SK-N-DZ (cell line): ENCODE measurements around the gene SLC9B1.
"Not testable (repeated sequence)": the region's sequence is repeated elsewhere in the genome, so short reads cannot be mapped to it uniquely, and the experiment has no call there.

Experiments
- DNase-seq: peaks from one replicate; pipeline ENCODE4 v3.0.0-alpha.2; 2015; ENCODE audit warnings: low spot score

SLC9B1 gene

GRCh38 chr4:103011378-103012025 is 8.0 kb downstream of the SLC9B1 start:
- DNase-seq = no peak

- no peak for DNase-seq
Observed at GRCh38 chr4:103010804-103011203, 8.7 kb downstream of the SLC9B1 start.

GRCh38 chr4:103008875-103009729 is 10.4 kb downstream of the SLC9B1 start:
- DNase-seq = peak; percentile 51

DNA sequence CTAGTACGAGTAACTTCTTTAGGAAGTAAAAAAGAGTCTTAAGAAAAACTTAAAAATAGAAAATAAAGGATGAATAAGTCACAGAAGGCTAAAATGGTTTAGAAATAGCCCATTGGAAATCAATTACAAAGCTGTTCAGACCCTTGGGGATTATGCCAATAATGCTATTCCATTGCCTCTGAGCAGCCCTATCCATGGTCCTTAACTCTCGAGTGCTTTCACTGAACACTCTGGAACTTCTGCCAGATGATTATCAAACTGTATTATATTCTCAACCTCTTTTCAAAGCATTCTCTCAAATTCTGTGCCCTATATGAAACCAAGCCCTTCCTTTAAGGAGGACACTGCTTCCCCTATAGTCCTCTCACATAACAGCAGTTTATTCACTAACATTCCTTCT is 17.0 kb downstream of the SLC9B1 start:
- no peak for DNase-seq

DNA sequence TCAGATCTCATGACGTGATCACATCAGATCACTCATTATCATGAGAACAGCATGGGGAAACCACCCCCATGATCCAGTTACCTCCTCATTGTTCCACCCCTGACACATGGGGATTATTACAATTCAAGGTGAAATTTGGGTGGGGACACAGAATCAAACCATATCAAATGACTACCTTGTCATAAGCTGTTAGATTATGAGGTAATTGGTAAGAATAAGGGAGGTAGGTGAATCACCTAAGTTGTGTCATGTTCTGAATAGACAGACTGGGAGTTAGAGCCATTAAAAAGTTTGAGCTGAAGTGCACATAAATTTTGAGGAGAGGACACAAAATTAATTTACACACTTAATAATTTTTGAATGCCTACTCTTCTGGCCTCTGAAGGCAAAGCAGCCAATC is 24.7 kb downstream of the SLC9B1 start:
- no peak for DNase-seq

DNA sequence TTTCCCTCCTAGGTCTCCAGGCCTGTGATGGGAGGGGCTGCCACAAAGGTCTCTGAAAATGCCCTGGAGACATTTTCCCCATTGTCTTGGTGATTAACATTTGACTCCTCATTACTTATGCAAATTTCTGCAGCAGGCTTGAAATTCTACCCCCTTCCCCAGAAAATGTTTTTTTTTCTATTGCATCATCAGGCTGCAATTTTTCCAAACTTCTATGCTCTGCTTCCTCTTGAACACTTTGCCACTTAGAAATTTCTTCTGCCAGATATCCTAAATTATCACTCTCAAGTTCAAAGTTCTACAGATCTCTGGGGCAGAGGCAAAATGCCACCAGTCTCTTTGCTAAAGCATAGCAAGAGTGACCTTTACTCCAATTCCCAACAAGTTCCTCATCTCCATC is 25.5 kb downstream of the SLC9B1 start:
- not testable (repeated sequence) for DNase-seq

DNA sequence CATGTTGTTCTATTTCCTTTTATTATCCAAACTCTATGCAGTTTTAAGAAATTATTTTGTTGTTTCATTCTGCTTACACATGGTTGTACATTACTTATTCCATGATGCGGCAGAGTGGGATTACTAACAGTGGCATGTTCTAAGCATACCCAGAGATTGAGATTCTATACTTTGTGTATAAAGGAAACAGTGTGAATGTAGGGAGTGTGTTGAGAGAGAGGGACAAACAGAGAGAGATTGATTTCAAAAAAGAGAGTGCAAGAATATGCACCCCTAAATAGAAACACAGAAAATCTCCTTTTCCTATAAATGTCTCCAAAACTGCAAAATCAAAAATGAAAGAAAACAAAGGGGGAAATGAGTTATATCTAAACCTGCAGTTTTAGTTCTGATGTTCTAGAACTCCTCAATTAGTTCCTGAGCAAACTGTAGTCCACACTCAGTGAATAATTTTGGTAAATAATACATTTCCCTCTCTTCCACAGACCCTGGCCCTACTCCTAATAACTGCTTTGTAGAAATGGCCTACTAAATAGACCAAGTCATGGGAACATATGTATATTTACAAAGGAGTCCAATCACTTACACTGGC is 31.0 kb downstream of the SLC9B1 start:
- no peak for DNase-seq

- DNase-seq = no peak
Observed at GRCh38 chr4:102981005-102981404, 38.5 kb downstream of the SLC9B1 start.

DNA sequence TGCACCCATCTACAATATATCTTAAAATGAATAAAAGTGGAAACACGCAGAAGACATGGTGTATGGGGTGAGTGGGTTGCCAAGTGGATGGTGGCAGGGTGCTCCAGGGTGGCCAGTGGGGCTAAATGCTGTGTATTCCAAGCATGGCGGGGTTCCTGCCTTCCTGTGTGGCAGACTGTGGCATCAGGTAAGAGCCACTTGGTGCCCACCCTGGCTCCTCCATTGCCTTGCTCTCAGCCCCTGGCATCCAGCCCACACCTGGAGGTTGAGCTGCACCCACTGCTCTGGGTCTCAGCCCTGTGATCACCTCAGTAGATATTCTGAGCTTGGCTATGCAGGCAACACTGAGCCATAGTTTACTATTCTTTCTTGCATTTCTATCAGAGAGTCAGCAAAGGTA is 57.7 kb downstream of the SLC9B1 start:
- DNase-seq = not testable (repeated sequence)

- DNase-seq = no peak
Observed at GRCh38 chr4:102959496-102959895, 60.0 kb downstream of the SLC9B1 start.

DNA sequence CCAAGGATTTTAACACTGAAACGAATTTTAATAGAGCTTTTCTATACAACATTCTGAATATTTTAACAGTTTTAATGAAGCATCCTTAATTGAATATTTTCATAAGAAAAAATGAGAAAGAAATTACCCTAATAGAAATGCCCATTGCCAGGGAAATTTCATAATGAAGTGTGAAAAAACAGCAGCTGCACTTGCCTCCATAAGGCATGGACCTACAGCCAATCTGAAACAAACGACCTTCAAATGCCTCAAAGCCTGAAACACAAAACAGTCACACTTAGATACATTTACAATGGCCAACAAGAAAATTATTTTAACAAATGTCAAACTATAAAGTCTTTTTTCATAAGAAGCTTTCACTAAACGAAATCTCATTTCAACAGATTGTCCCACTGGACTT is 74.4 kb downstream of the SLC9B1 start:
- DNase-seq = no peak

- DNase-seq = not testable (repeated sequence)
Observed at GRCh38 chr4:102938063-102938462, 81.4 kb downstream of the SLC9B1 start.

- no peak for DNase-seq
Observed at GRCh38 chr4:102935716-102936115, 83.8 kb downstream of the SLC9B1 start.

GRCh38 chr4:102919697-102920096 is 99.8 kb downstream of the SLC9B1 start:
- DNase-seq = not testable (repeated sequence)

DNA sequence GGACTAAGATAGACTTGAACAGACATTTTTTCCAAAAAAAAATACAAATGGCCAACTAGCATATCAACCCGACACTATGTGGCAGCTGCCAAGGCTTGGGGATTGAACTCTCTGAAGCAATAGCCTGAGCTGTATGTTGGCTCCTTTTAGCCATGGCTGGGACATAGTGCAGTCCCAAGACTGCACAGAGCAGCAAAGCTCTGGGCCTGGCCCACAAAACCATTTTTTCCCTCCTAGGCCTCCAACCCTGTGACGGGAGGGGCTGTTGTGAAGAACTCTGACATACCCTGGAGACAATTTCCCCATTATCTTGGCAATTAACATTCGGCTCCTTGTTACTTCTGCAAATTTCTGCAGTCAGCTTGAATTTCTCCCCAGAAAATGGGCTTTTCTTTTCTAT is 100.6 kb downstream of the SLC9B1 start:
- DNase-seq = no peak

DNA sequence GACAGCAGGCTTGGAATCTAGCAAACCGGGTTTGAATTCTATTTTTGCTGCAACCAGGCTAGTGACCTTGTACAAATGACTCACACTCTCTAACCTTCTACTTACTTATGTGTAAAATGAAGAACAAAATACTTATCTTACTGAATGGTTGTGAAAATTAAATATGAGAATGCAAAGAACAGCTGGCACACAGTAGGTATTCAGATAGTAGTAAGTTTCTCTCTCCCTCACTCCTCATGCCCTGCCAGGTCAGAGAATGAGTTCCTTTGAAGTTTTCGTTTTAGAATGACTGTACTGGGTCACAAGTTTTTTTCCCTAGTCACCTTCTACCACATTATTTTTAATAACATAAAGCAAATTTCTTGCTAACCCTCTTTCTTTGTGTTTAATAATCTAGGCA is 117.7 kb downstream of the SLC9B1 start:
- no peak for DNase-seq

- not testable (repeated sequence) for DNase-seq
Observed at GRCh38 chr4:102897610-102898009, 121.9 kb downstream of the SLC9B1 start.

DNA sequence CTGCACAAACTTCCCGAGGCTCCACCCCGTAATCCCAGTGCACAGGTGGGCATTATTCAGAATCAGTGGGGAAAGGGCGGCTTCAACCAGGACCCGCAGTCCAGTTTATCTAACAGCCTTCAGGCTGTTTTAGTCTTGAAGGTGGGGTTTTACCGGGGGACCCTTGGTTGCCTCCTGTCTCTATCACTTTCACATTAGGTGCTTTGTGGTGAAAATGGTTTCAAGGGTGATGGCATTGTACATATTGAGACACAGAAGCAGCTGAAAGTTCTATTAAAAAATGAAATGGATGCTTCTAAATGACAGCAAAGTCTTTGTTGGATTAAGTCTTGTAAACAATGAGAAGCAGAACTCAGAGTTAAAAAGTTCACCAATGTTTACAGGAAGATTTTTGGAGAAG is 123.0 kb downstream of the SLC9B1 start:
- not testable (repeated sequence) for DNase-seq

DNA sequence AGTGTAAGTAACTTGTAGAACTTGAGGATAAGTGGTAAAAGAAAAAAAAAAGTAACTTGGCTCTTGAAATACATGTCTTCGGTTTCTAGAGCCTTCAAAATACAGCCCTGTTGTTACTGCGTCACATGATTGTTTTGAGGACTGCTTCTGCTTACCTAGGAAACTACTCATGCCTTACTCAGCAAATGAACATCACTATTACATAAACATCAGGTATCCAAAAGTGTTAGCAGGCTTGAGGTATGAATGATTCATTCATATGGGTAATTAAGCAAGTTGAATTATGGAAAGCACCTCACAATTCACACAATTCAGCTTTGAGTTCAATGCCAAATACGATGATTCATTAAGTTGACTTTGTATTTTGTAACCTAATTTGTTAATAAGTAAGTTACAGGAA is 129.6 kb downstream of the SLC9B1 start:
- not testable (repeated sequence) for DNase-seq

DNA sequence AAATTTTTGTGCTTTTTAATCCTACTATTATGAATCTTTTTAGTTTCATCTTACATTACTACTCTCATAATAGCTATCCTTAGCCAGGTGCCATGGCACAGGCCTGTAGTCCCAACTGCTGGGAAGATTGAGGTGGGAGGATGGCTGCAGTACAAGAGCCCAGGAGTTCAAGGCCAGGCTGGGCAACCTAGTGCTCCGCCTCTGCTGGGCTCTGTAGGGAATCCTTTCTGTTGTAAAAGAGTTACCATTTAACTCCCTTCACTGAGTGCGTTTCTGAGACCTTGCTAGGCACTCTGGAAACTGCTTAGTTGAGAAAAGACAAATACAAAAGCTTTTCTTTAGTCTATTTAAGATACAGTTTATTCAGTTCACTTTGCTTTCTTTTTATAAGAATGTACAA is 130.9 kb downstream of the SLC9B1 start:
- not testable (repeated sequence) for DNase-seq

DNA sequence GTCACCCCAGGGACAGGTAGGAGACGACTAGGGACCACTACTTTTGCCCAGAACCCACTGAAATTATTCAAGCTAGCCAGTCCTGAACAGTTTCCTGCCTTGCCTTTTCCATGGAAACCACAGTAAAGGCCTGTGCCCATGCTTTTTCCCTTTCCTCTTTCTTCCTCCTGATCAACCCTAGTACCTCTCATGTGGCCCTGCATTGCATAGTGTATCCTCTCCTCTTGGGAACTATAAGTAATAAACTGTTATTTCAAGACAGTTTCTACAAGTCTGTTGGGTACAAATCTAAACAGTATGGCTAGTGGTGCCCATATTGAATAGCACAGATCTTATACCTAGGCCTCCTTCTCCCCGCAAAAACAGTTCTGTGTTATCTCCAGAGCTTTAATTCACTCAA is 136.2 kb downstream of the SLC9B1 start:
- DNase-seq = no peak

DNA sequence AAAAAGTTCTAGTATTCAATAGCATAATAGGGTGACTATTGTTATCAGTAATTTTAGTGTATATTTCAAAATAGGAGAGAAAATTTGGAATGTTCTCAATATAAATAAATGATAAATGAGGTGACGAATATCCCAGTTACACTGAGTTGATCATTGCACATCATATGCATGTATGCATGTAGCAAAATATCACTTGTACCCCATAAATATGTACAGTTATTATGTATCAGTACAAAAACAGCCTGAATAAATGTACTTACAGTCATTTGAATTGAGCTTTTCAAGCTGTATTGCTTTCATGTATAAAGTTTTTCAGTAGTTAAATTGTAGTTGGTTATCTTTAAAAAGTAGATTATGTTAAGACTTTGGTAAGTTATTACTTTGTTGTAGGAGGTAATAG is 138.2 kb downstream of the SLC9B1 start:
- DNase-seq = no peak

DNA sequence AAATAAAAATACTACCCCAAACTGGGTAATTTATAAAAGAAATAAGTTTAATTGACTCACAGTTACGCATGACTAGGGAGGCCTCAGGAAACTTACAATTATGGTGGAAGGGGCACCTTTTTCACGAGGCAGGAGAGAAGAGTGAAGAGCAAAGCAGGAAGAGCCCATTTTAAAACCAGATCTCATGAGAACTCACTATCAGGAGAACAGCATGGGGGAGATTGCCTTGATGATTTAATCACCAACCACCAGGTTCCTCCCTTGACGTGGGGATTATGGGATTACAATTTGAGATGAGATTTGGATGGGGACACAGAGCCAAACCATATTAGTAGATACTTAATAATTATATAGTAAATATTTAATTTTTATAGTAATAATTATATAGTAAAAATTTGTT is 140.6 kb downstream of the SLC9B1 start:
- DNase-seq = no peak
